ENCODE measurements around the gene DOHH.

The DOHH gene

DNA sequence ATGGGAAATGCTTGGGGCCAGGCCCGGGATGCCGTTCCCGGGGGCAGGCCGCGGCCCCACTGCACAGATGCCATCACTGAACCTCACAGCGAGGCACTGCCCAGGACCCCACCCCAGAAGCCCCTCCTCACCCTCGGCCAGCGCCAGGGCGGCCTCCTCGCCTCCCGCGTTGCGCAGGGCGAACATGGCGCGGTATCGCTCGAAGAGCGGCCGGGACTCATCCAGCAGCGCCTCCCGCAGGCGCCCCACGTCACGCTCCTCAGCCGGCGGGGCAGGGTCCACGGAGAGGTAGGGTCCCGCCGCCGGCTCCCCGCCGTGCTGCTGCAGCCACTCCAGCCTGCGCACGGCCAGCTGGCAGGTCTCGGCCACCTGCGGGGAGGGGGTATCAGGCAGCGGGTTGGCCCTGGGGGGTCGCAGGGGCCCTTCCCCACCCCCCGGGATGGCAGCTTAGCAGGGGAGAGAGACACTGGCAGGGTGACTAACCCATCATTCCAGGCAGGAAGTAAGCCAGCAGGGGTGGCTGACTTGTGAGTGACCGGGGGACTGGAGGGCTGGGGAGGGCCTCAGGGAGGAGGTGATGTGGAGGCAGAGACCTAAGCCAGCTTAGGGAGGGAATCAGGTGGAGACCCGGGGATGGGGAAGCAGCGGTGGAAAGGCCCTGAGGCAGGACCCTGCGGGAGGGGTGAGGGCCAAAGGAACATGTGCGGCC lies 8.2 kb downstream of the DOHH start:
- Histone ChIP-seq H3K4me1 (ENCODE audit: control insufficient read depth, insufficient read depth, low read length) (no peaks in the 10 kb centered on the region), H3K4me3 (ENCODE audit: low read depth, low read length) (no peak overlapping the region), H3K9me3 (ENCODE audit: control insufficient read depth, insufficient read depth, low read depth, low read length) (no peaks in the 10 kb centered on the region), H3K27ac (ENCODE audit: extremely low read depth, low read depth, low read length) (no peak overlapping the region), H3K36me3 (ENCODE audit: control insufficient read depth in 2 of 2, insufficient read depth in 1 of 2, low read length in 2 of 2) (peaks cover 7 to 57% of the 10 kb centered on the region in 2 experiments; a peak in 2 of 3 replicates)
- TF ChIP-seq ZNF510 (tag by site-specific recombination; IDR thresholded peaks at IDR 0.05; ENCODE audit: insufficient replicate concordance): no peak
- TF ChIP-seq, protein P1, sequence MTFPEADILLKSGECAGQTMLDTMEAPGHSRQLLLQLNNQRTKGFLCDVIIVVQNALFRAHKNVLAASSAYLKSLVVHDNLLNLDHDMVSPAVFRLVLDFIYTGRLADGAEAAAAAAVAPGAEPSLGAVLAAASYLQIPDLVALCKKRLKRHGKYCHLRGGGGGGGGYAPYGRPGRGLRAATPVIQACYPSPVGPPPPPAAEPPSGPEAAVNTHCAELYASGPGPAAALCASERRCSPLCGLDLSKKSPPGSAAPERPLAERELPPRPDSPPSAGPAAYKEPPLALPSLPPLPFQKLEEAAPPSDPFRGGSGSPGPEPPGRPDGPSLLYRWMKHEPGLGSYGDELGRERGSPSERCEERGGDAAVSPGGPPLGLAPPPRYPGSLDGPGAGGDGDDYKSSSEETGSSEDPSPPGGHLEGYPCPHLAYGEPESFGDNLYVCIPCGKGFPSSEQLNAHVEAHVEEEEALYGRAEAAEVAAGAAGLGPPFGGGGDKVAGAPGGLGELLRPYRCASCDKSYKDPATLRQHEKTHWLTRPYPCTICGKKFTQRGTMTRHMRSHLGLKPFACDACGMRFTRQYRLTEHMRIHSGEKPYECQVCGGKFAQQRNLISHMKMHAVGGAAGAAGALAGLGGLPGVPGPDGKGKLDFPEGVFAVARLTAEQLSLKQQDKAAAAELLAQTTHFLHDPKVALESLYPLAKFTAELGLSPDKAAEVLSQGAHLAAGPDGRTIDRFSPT (tag by site-specific recombination; IDR thresholded peaks at IDR 0.05): no peak
- no peak for TF ChIP-seq ZBTB21 (tag by site-specific recombination; IDR thresholded peaks at IDR 0.05)
- peak; percentile 74 for TF ChIP-seq ZIC2 (tag by site-specific recombination; IDR thresholded peaks at IDR 0.05)
- TF ChIP-seq ZNF677 (tag by site-specific recombination; IDR thresholded peaks at IDR 0.05): no peak
- TF ChIP-seq, protein P2, sequence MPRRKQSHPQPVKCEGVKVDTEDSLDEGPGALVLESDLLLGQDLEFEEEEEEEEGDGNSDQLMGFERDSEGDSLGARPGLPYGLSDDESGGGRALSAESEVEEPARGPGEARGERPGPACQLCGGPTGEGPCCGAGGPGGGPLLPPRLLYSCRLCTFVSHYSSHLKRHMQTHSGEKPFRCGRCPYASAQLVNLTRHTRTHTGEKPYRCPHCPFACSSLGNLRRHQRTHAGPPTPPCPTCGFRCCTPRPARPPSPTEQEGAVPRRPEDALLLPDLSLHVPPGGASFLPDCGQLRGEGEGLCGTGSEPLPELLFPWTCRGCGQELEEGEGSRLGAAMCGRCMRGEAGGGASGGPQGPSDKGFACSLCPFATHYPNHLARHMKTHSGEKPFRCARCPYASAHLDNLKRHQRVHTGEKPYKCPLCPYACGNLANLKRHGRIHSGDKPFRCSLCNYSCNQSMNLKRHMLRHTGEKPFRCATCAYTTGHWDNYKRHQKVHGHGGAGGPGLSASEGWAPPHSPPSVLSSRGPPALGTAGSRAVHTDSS (tag by site-specific recombination; IDR thresholded peaks at IDR 0.05): no peak
- TF ChIP-seq GLIS1 (tag by site-specific recombination; IDR thresholded peaks at IDR 0.05): peak; percentile 70
- no peak for TF ChIP-seq ZNF248 (tag by site-specific recombination; IDR thresholded peaks at IDR 0.05)
- TF ChIP-seq, protein P3, sequence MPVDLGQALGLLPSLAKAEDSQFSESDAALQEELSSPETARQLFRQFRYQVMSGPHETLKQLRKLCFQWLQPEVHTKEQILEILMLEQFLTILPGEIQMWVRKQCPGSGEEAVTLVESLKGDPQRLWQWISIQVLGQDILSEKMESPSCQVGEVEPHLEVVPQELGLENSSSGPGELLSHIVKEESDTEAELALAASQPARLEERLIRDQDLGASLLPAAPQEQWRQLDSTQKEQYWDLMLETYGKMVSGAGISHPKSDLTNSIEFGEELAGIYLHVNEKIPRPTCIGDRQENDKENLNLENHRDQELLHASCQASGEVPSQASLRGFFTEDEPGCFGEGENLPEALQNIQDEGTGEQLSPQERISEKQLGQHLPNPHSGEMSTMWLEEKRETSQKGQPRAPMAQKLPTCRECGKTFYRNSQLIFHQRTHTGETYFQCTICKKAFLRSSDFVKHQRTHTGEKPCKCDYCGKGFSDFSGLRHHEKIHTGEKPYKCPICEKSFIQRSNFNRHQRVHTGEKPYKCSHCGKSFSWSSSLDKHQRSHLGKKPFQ (tag by site-specific recombination; IDR thresholded peaks at IDR 0.05): no peak
- no peak for TF ChIP-seq ZNF610 (tag by site-specific recombination; IDR thresholded peaks at IDR 0.05; ENCODE audit: borderline replicate concordance)
- TF ChIP-seq ZNF138 (tag by site-specific recombination; IDR thresholded peaks at IDR 0.05; ENCODE audit: borderline replicate concordance): no peak
- no peak for TF ChIP-seq ZNF624 (tag by site-specific recombination; IDR thresholded peaks at IDR 0.05)
- no peak for TF ChIP-seq ZNF146 (tag by site-specific recombination; IDR thresholded peaks at IDR 0.05)
- TF ChIP-seq, protein P4, sequence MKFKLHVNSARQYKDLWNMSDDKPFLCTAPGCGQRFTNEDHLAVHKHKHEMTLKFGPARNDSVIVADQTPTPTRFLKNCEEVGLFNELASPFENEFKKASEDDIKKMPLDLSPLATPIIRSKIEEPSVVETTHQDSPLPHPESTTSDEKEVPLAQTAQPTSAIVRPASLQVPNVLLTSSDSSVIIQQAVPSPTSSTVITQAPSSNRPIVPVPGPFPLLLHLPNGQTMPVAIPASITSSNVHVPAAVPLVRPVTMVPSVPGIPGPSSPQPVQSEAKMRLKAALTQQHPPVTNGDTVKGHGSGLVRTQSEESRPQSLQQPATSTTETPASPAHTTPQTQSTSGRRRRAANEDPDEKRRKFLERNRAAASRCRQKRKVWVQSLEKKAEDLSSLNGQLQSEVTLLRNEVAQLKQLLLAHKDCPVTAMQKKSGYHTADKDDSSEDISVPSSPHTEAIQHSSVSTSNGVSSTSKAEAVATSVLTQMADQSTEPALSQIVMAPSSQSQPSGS (tag by site-specific recombination; IDR thresholded peaks at IDR 0.05; ENCODE audit: low read depth): no peak
- POLR2A ChIA-PET: interaction anchor here (0.6 kb wide), 1 partner anchor 15 kb away, joined by 3 read pairs; no protein-coding TSS in a partner anchor
- CTCF ChIA-PET: interaction anchor here (0.6 to 1.3 kb wide), 3 partner anchors 62 to 187 kb away, joined by 3 to 4 read pairs (median 3); no protein-coding TSS in a partner anchor

DNA sequence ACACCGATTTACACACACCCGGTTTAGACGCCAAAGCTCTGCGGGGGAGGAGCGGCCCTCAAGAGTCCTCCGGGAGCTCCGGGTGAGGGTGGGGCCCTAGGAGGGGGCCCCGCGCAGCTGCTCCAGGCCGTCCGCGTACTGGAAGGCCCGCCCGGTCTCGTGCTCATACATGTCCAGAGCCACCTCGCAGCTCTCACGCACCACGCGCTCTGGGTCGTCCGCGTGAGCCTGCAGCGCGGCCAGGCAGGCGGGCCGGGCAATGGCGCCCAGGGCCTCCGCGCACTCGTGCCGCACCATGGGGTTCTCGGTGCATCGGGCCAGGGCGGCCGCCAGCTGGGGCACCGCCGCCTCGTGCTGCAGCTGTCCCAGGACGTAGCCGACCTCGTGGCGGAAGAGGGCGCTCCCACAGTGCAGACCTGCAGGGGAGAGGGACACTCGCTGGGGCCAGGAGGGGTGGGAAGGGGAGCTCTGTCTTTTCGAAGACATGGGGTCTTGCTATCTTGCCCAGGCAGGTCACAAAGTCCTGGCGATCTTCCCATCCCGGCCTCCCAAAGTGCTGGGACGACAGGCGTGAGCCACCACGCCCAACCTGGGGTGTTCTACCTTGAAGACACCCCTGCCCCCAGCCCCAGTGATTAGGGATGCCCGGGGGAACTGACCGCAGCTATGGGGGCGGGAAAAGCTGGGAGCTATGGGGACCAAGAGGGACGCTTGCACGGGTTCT lies 8.9 kb downstream of the DOHH start:
- Histone ChIP-seq H3K36me3 (ENCODE audit: control insufficient read depth in 2 of 2, insufficient read depth in 1 of 2, low read length in 2 of 2) (peaks cover 7 to 51% of the 10 kb centered on the region in 2 experiments; a peak in 2 of 3 replicates), H3K4me1 (ENCODE audit: control insufficient read depth, insufficient read depth, low read length) (no peaks in the 10 kb centered on the region), H3K27ac (ENCODE audit: extremely low read depth, low read depth, low read length) (no peak overlapping the region), H3K4me3 (ENCODE audit: low read depth, low read length) (no peak overlapping the region), H3K9me3 (ENCODE audit: control insufficient read depth, insufficient read depth, low read depth, low read length) (no peaks in the 10 kb centered on the region)
- CTCF ChIA-PET: interaction anchor here (0.6 to 1.3 kb wide), 3 partner anchors 14 to 186 kb away, joined by 3 to 5 read pairs (median 4); no protein-coding TSS in a partner anchor
- TF ChIP-seq ZNF121 (tag by site-specific recombination; IDR thresholded peaks at IDR 0.05): peak; percentile 56; the same call in 1 of the 2 replicates
- no peak for TF ChIP-seq ZNF354C (tag by site-specific recombination; IDR thresholded peaks at IDR 0.05; ENCODE audit: borderline replicate concordance, low read depth)
- POLR2A ChIA-PET: interaction anchor here (0.5 to 0.6 kb wide), 3 partner anchors 12 to 725 kb away, joined by 3 to 4 read pairs (median 3); no protein-coding TSS in a partner anchor

Data from HEK293 (cell line).